ENCODE measurements around the gene TRABD2B.

The TRABD2B gene

GRCh38 chr1:47712596-47713299 lies 284.4 kb downstream of the TRABD2B start:
- DNase-seq (ENCODE audit: low read depth), result no peak
- no peak overlapping the region for H3K4me3 ChIP-seq (replicated peaks; ENCODE audit: low read depth, low read length)
- TF ChIP-seq, protein P1, sequence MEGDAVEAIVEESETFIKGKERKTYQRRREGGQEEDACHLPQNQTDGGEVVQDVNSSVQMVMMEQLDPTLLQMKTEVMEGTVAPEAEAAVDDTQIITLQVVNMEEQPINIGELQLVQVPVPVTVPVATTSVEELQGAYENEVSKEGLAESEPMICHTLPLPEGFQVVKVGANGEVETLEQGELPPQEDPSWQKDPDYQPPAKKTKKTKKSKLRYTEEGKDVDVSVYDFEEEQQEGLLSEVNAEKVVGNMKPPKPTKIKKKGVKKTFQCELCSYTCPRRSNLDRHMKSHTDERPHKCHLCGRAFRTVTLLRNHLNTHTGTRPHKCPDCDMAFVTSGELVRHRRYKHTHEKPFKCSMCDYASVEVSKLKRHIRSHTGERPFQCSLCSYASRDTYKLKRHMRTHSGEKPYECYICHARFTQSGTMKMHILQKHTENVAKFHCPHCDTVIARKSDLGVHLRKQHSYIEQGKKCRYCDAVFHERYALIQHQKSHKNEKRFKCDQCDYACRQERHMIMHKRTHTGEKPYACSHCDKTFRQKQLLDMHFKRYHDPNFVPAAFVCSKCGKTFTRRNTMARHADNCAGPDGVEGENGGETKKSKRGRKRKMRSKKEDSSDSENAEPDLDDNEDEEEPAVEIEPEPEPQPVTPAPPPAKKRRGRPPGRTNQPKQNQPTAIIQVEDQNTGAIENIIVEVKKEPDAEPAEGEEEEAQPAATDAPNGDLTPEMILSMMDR (IDR thresholded peaks at IDR 0.05; ENCODE audit: low read length, missing control alignments), result no peak

- TF ChIP-seq, protein P1 (IDR thresholded peaks at IDR 0.05; ENCODE audit: low read length, missing control alignments), result no peak
- no peak for DNase-seq (ENCODE audit: low read depth)
- H3K4me3 ChIP-seq (replicated peaks; ENCODE audit: low read depth, low read length), result no peak overlapping the region
These were observed 285.2 kb downstream of the TRABD2B start for GRCh38 chr1:47711848-47712492.

DNA sequence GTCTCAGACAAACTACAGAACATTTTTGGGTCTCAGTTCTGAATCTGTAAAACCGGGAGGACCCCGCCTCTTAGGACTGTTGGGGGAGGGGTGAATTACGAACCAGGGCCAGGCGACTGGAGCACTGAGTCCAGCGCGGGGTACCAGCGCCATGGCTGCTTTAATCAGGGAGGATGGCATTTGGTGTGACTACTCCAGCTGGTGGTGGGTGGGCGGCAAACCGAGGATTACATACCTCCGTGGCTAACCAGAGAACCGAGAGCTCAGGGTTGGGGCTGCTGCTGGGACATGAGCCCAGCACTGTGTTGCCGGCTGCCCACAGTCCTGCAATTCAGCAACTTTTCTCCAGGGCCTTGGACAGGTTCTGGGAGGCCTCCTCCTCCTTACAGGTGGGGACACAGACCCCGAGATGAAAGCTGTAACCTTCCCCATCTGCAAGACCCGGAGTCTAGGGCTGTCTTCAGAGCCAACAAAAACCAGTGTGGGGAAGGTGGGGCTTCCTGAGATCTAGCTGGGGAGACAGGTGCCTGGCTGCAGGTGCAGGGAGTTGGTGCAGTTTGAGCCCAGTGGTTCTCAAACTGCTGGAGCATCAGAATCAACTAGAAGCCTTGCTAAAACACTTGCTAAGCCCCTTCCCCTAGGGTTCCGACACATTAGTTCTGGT lies 285.9 kb downstream of the TRABD2B start:
- no peak for DNase-seq (ENCODE audit: low read depth)
- TF ChIP-seq, protein P1 (IDR thresholded peaks at IDR 0.05; ENCODE audit: low read length, missing control alignments), result no peak

More for the DNA sequence above, 285.9 kb downstream of the TRABD2B start:
- no peak overlapping the region for H3K4me3 ChIP-seq (replicated peaks; ENCODE audit: low read depth, low read length)

Data from fibroblast of pulmonary artery (primary cell).